GM23338 (cell line): ENCODE measurements around the gene FBXO47.

Experiments
- EZH2phosphoT487 ChIP-seq: fragments of 200-600 bp; sonication (generic); IDR thresholded peaks from one replicate; pipeline ENCODE4 v1.8.1; 2018; ENCODE audit warnings: antibody characterized with exemption; ENCODE audit not compliant: unreplicated experiment
- TF ChIP-seq, protein P1 (sequence below), 2 experiments: fragments of 200-600 bp in 1 of 2; sonication (generic) in 1 of 2; conservative IDR thresholded peaks; 2 replicates each; pipeline versions ENCODE4 v1.5.1 to v1.6.1; 2016 to 2017; ENCODE audit warnings: antibody characterized with exemption in 2 of 2, low read depth in 2 of 2, mild to moderate bottlenecking in 2 of 2, moderate library complexity in 1 of 2
- TF ChIP-seq, protein P2 (sequence below): IDR thresholded peaks from one replicate; pipeline ENCODE4 v1.6.1; 2018; ENCODE audit warnings: antibody characterized with exemption; ENCODE audit not compliant: unreplicated experiment

DNA sequence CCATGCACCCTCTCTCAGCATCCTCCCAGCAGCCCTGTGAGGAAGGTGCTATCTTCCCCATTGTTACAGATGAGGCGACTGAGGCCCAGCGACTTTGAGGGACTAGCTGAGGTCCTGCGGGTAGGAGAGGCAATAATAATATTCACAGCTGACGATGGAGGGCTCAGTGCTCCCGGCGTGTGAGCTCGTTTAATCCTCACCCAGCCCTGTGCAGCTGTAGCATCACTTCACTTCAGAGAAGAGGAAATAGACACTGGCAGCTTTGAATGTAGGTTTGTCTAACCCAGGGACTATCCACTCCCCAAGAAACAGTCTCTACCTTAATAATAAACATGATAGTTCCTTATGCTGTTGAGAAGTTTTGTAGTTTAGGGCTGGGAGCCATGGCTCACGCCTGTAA, 75.8 kb downstream of the FBXO47 start:
- TF ChIP-seq, protein P1, sequence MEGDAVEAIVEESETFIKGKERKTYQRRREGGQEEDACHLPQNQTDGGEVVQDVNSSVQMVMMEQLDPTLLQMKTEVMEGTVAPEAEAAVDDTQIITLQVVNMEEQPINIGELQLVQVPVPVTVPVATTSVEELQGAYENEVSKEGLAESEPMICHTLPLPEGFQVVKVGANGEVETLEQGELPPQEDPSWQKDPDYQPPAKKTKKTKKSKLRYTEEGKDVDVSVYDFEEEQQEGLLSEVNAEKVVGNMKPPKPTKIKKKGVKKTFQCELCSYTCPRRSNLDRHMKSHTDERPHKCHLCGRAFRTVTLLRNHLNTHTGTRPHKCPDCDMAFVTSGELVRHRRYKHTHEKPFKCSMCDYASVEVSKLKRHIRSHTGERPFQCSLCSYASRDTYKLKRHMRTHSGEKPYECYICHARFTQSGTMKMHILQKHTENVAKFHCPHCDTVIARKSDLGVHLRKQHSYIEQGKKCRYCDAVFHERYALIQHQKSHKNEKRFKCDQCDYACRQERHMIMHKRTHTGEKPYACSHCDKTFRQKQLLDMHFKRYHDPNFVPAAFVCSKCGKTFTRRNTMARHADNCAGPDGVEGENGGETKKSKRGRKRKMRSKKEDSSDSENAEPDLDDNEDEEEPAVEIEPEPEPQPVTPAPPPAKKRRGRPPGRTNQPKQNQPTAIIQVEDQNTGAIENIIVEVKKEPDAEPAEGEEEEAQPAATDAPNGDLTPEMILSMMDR (conservative IDR thresholded peaks at IDR 0.05; ENCODE audit: low read depth in 2 of 2): no peak
- TF ChIP-seq, protein P2, sequence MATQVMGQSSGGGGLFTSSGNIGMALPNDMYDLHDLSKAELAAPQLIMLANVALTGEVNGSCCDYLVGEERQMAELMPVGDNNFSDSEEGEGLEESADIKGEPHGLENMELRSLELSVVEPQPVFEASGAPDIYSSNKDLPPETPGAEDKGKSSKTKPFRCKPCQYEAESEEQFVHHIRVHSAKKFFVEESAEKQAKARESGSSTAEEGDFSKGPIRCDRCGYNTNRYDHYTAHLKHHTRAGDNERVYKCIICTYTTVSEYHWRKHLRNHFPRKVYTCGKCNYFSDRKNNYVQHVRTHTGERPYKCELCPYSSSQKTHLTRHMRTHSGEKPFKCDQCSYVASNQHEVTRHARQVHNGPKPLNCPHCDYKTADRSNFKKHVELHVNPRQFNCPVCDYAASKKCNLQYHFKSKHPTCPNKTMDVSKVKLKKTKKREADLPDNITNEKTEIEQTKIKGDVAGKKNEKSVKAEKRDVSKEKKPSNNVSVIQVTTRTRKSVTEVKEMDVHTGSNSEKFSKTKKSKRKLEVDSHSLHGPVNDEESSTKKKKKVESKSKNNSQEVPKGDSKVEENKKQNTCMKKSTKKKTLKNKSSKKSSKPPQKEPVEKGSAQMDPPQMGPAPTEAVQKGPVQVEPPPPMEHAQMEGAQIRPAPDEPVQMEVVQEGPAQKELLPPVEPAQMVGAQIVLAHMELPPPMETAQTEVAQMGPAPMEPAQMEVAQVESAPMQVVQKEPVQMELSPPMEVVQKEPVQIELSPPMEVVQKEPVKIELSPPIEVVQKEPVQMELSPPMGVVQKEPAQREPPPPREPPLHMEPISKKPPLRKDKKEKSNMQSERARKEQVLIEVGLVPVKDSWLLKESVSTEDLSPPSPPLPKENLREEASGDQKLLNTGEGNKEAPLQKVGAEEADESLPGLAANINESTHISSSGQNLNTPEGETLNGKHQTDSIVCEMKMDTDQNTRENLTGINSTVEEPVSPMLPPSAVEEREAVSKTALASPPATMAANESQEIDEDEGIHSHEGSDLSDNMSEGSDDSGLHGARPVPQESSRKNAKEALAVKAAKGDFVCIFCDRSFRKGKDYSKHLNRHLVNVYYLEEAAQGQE: no peak
- TF ChIP-seq EZH2phosphoT487: no peak
